Astrocyte of the cerebellum (primary cell): ENCODE results near the gene IFFO2.

Experiments used
- DNase-seq: peaks from one replicate; pipeline ENCODE4 v3.0.0-alpha.2; 2011; ENCODE audit warnings: low read depth
- H3K4me3 ChIP-seq: 2 replicates; pipeline ENCODE4 v1.5.1; 2011; ENCODE audit warnings: mild to moderate bottlenecking, low read depth, low read length, moderate library complexity
- CTCF ChIP-seq: IDR thresholded peaks from 2 replicates; pipeline ENCODE4 v1.5.1; 2012; ENCODE audit warnings: low read length, low read depth, moderate library complexity, mild to moderate bottlenecking; ENCODE audit errors: missing control alignments
- in situ Hi-C: cut with HindIII; loops from 2 replicates; pipeline ENCODE4 v1.10.0; 2017; ENCODE audit warnings: low sequenced_read_pairs

IFFO2 gene

GRCh38 chr1:18869847-18870594 lies 86.5 kb downstream of the IFFO2 start:
- in situ Hi-C loops, result no loop called here
- H3K4me3 ChIP-seq, result no peak overlapping the region
- no peak for TF ChIP-seq CTCF
- no peak for DNase-seq

- no peak overlapping the region for H3K4me3 ChIP-seq
- DNase-seq, result no peak
- in situ Hi-C loops, result no loop called here
- no peak for TF ChIP-seq CTCF
These were observed 87.6 kb downstream of the IFFO2 start for GRCh38 chr1:18868801-18869424.

GRCh38 chr1:18868354-18868753 lies 88.1 kb downstream of the IFFO2 start:
- DNase-seq, result no peak
- TF ChIP-seq CTCF, result no peak
- no peak overlapping the region for H3K4me3 ChIP-seq
- in situ Hi-C loops, result no loop called here

GRCh38 chr1:18866846-18867245 lies 89.6 kb downstream of the IFFO2 start:
- DNase-seq, result no peak
- in situ Hi-C loops, result no loop called here
- TF ChIP-seq CTCF, result no peak
- H3K4me3 ChIP-seq, result no peak overlapping the region

GRCh38 chr1:18866314-18866713 lies 90.2 kb downstream of the IFFO2 start:
- no peak for DNase-seq
- in situ Hi-C loops, result no loop called here
- H3K4me3 ChIP-seq, result no peak overlapping the region
- TF ChIP-seq CTCF, result no peak

- H3K4me3 ChIP-seq, result no peak overlapping the region
- TF ChIP-seq CTCF, result no peak
- no peak for DNase-seq
- in situ Hi-C loops, result no loop called here
These were observed 91.3 kb downstream of the IFFO2 start for GRCh38 chr1:18865176-18865575.
